GM23338 (cell line): ENCODE results near the gene CRLF3. TPM values are rescaled to one million over a fixed set of nuclear protein-coding genes. Genes with fewer than 3 reads are reported as not detected.

Experiments
- ATAC-seq: fragments of 200-7000 bp; cut with Tn5 transposase; 3 replicates; pipeline ENCODE4 v1.9.1; 2020
- DNase-seq: peaks from one replicate; pipeline ENCODE4 v3.0.0-alpha.2; 2015; ENCODE audit warnings: low spot score
- H2AFZ ChIP-seq: fragments of 200-600 bp; sonication (generic); 2 replicates; pipeline ENCODE4 v1.8.0; 2016; ENCODE audit warnings: antibody characterized with exemption, mild to moderate bottlenecking, moderate library complexity
- H3F3A ChIP-seq: fragments of 200-600 bp; sonication (generic); replicated peaks from 2 replicates; pipeline ENCODE4 v1.8.0; 2017; ENCODE audit warnings: antibody characterized with exemption, mixed run types, low read depth
- H3K27ac ChIP-seq: fragments of 200-600 bp; sonication (generic); 2 replicates; pipeline ENCODE4 v1.6.1; 2016; ENCODE audit warnings: low read depth
- H3K27me3 ChIP-seq: fragments of 200-600 bp; sonication (generic); 2 replicates; pipeline ENCODE4 v1.8.0; 2016; ENCODE audit warnings: mild to moderate bottlenecking, mixed run types, moderate library complexity; ENCODE audit not compliant: insufficient read depth
- H3K36me3 ChIP-seq: fragments of 200-600 bp; sonication (generic); 2 replicates; pipeline ENCODE4 v1.8.0; 2016; ENCODE audit warnings: mild to moderate bottlenecking; ENCODE audit not compliant: insufficient read depth
- H3K4me1 ChIP-seq: fragments of 200-600 bp; sonication (generic); 2 replicates; pipeline ENCODE4 v1.8.0; 2016; ENCODE audit warnings: mild to moderate bottlenecking, moderate library complexity; ENCODE audit not compliant: insufficient read depth
- H3K4me2 ChIP-seq: fragments of 200-600 bp; sonication (generic); 2 replicates; pipeline ENCODE4 v1.7.1; 2017; ENCODE audit warnings: mixed run types
- H3K4me3 ChIP-seq: fragments of 200-600 bp; sonication (generic); 2 replicates; pipeline ENCODE4 v1.6.1; 2016; ENCODE audit warnings: mixed run types
- H3K79me2 ChIP-seq: fragments of 200-600 bp; sonication (generic); replicated peaks from 2 replicates; pipeline ENCODE4 v1.8.0; 2017; ENCODE audit warnings: mild to moderate bottlenecking; ENCODE audit not compliant: insufficient read depth
- H3K9me2 ChIP-seq: fragments of 200-600 bp; sonication (generic); 2 replicates; pipeline ENCODE4 v1.8.0; 2017; ENCODE audit not compliant: insufficient read depth
- H4K20me1 ChIP-seq: fragments of 200-600 bp; sonication (generic); replicated peaks from 2 replicates; pipeline ENCODE4 v1.8.0; 2017; ENCODE audit warnings: mild to moderate bottlenecking; ENCODE audit not compliant: insufficient read depth
- H3K27ac Mint-ChIP-seq: 2 replicates; pipeline ENCODE4 v1.8.0; 2020; ENCODE audit warnings: inconsistent platforms, mild to moderate bottlenecking, moderate library complexity, mixed read lengths
- H3K27me3 Mint-ChIP-seq: 3 replicates; pipeline ENCODE4 v1.8.0; 2022; ENCODE audit warnings: low read depth, mild to moderate bottlenecking, moderate library complexity, mixed read lengths, inconsistent platforms; ENCODE audit not compliant: insufficient read depth, poor library complexity
- H3K36me3 Mint-ChIP-seq: 3 replicates; pipeline ENCODE4 v1.8.0; 2021; ENCODE audit warnings: low read depth, mild to moderate bottlenecking, inconsistent platforms, moderate library complexity, mixed read lengths
- H3K4me1 Mint-ChIP-seq: 3 replicates; pipeline ENCODE4 v1.8.0; 2020; ENCODE audit warnings: mild to moderate bottlenecking, inconsistent platforms, mixed read lengths
- H3K4me3 Mint-ChIP-seq: 3 replicates; pipeline ENCODE4 v1.8.0; 2021; ENCODE audit warnings: moderate library complexity, mild to moderate bottlenecking, inconsistent platforms, mixed read lengths
- H3K9me3 Mint-ChIP-seq: 3 replicates; pipeline ENCODE4 v1.8.0; 2020; ENCODE audit warnings: moderate library complexity, mild to moderate bottlenecking, inconsistent platforms, mixed read lengths
- CREB1 ChIP-seq: fragments of 250-450 bp; sonication (Bioruptor Pico); IDR thresholded peaks from 2 replicates; pipeline ENCODE4 v1.5.0; 2020; ENCODE audit warnings: low read depth, mild to moderate bottlenecking, moderate library complexity
- CTCF ChIP-seq, 2 experiments: fragments of 200-600 bp in 1 of 2; sonication (generic) in 1 of 2; conservative IDR thresholded peaks; 2 replicates each; pipeline versions ENCODE4 v1.5.1 to v1.6.1; 2016 to 2017; ENCODE audit warnings: antibody characterized with exemption in 2 of 2, low read depth in 2 of 2, mild to moderate bottlenecking in 2 of 2, moderate library complexity in 1 of 2
- ETS1 ChIP-seq: IDR thresholded peaks from 2 replicates; pipeline ENCODE4 v1.6.1; 2016; ENCODE audit warnings: antibody characterized with exemption
- EZH2 ChIP-seq: fragments of 200-600 bp; sonication (generic); IDR thresholded peaks from one replicate; pipeline ENCODE4 v1.8.0; 2017; ENCODE audit warnings: antibody characterized with exemption, mild to moderate bottlenecking, low read depth; ENCODE audit not compliant: unreplicated experiment
- JUNB ChIP-seq: IDR thresholded peaks from one replicate; pipeline ENCODE4 v1.6.1; 2016; ENCODE audit warnings: antibody characterized with exemption; ENCODE audit not compliant: unreplicated experiment
- POLR2AphosphoS5 ChIP-seq: IDR thresholded peaks from 2 replicates; pipeline ENCODE4 v1.6.1; 2016; ENCODE audit warnings: antibody characterized with exemption, low read depth
- REST ChIP-seq: IDR thresholded peaks from one replicate; pipeline ENCODE4 v1.6.1; 2018; ENCODE audit warnings: antibody characterized with exemption; ENCODE audit not compliant: unreplicated experiment
- ZNF331 ChIP-seq: fragments of 250-450 bp; sonication (Bioruptor Pico); IDR thresholded peaks from 2 replicates; pipeline ENCODE4 v1.5.0; 2020; ENCODE audit warnings: low read depth, mild to moderate bottlenecking, moderate library complexity
- polyA plus RNA-seq: library from polyadenylated mRNA; unstranded; fragments of >200 nt; fragmentation: Nextera tagmentation; extraction: Ambion mirVana; gene quantifications from 2 replicates; pipeline ENCODE4 v1.2.1, GENCODE V29; 2016
- total RNA-seq: library from RNA; depleted of rRNA; stranded (reverse); fragments of >200 nt; shearing (Covaris generic); gene quantifications from 2 replicates; pipeline ENCODE4 v1.2.3, GENCODE V29; 2014

CRLF3 gene
- total and polyA plus RNA-seq, 2 experiments from 2014 or later: 24.2 to 28.6 TPM

- H3K9me3 Mint-ChIP-seq: no peaks in the 10 kb centered on the region
- peak overlapping the region; percentile 98 for H3K4me2 ChIP-seq
- DNase-seq (peak; percentile 13), ATAC-seq (no peak)
- H3K27me3 ChIP-seq: no peaks in the 10 kb centered on the region
- H2AFZ ChIP-seq: peak overlapping the region; percentile 96; the same call in 1 of the 2 replicates
- H3K4me1 ChIP-seq: peaks cover 16% of the 10 kb centered on the region; the same call in 1 of the 2 replicates
- H3K36me3 ChIP-seq: peaks cover 6% of the 10 kb centered on the region
- H3K27ac ChIP-seq: peak overlapping the region; percentile 85
- peak overlapping the region; percentile 95 for H3K4me3 Mint-ChIP-seq
- peaks cover 39% of the 10 kb centered on the region for H3K79me2 ChIP-seq
- peaks cover 14% of the 10 kb centered on the region for H3K4me1 Mint-ChIP-seq
- peak overlapping the region; percentile 97 for H3K4me3 ChIP-seq
- H3K27ac Mint-ChIP-seq: peak overlapping the region; percentile 98
- TF ChIP-seq EZH2 (no peak), CTCF (conservative IDR thresholded peaks at IDR 0.05; ENCODE audit: low read depth in 2 of 2) (no peak), JUNB (no peak), REST (no peak)
- no peaks in the 10 kb centered on the region; the same call in 1 of the 2 replicates for H3F3A ChIP-seq
- 0 out of 2 replicates have a peak, but pooled peaks cover 6% of the 10 kb centered on the region for H4K20me1 ChIP-seq
- no peaks in the 10 kb centered on the region for H3K9me2 ChIP-seq
- H3K36me3 Mint-ChIP-seq: peaks cover 32% of the 10 kb centered on the region; the same call in 2 of the 3 replicates
- H3K27me3 Mint-ChIP-seq: peaks cover 15% of the 10 kb centered on the region
Observed at GRCh38 chr17:30832438-30833124, 8.1 kb upstream of the CRLF3 start.

- peak; percentile 96 for DNase-seq
Observed at GRCh38 chr17:30831663-30832437, 7.4 kb upstream of the CRLF3 start, which contains the start of gene ATAD5. ATAD5 (plus strand) TSS chr17:30831966; CDS start chr17:30832348, 382 bp downstream.

More at GRCh38 chr17:30831663-30832437, 7.4 kb upstream of the CRLF3 start, which contains the start of gene ATAD5:
- H3K27me3 Mint-ChIP-seq: peaks cover 17% of the 10 kb centered on the region
- H3F3A ChIP-seq: no peaks in the 10 kb centered on the region; the same call in 1 of the 2 replicates
- H3K4me1 Mint-ChIP-seq: peaks cover 14% of the 10 kb centered on the region
- peak within 1 kb of the TSS; percentile 98 for H3K4me2 ChIP-seq
- peaks cover 3% of the 10 kb centered on the region; the same call in 1 of the 2 replicates for H3K36me3 ChIP-seq
- peak within 1 kb of the TSS; percentile 95 for H3K4me3 Mint-ChIP-seq
- H3K79me2 ChIP-seq: peaks cover 39% of the 10 kb centered on the region
- peak within 1 kb of the TSS; percentile 97 for H3K4me3 ChIP-seq
- peaks cover 25% of the 10 kb centered on the region; the same call in 2 of the 3 replicates for H3K36me3 Mint-ChIP-seq
- peak; percentile 90 for ATAC-seq
- peak within 1 kb of the TSS; percentile 98 for H3K27ac Mint-ChIP-seq
- no peaks in the 10 kb centered on the region for H3K27me3 ChIP-seq
- H3K4me1 ChIP-seq: peaks cover 16% of the 10 kb centered on the region; the same call in 1 of the 2 replicates
- H3K9me3 Mint-ChIP-seq: no peaks in the 10 kb centered on the region
- peak within 1 kb of the TSS; percentile 85 for H3K27ac ChIP-seq
- no peaks in the 10 kb centered on the region for H3K9me2 ChIP-seq
- H4K20me1 ChIP-seq: 0 out of 2 replicates have a peak, but pooled peaks cover 6% of the 10 kb centered on the region
- H2AFZ ChIP-seq: peak within 1 kb of the TSS; percentile 96
- TF ChIP-seq JUNB (no peak), CREB1 (peak; percentile 28; the same call in 1 of the 2 replicates), POLR2AphosphoS5 (peak; percentile 86), ZNF331 (CRISPR knock-in tag) (no peak), ETS1 (peak; percentile 29; the same call in 1 of the 2 replicates)
